Right lung (tissue), 5 donors: Measurements from ENCODE around the gene GPR55. TPM values are rescaled to one million over a fixed set of nuclear protein-coding genes. Genes with fewer than 3 reads are reported as not detected.
"Not testable (repeated sequence)": the region's sequence is repeated elsewhere in the genome, so short reads cannot be mapped to it uniquely, and the experiment has no call there.

Experiments
- DNase-seq, 2 donors: peaks; one replicate each; pipeline ENCODE4 v3.0.0-alpha.2; 2013
- polyA plus RNA-seq, 5 donors: library from polyadenylated mRNA; unstranded; fragments of 120-200 nt; gene quantifications; one replicate each; pipeline versions ENCODE4 v1.2.1 to v1.2.3, GENCODE V29; 2013; ENCODE audit warnings: inconsistent platforms in 1 of 5, low replicate concordance in 1 of 5; ENCODE audit not compliant: insufficient read length in 5 of 5, insufficient read depth in 1 of 5

Gene GPR55
- polyA plus RNA-seq, 5 donors: 0.10 to 0.21 (median 0.17) TPM

DNA sequence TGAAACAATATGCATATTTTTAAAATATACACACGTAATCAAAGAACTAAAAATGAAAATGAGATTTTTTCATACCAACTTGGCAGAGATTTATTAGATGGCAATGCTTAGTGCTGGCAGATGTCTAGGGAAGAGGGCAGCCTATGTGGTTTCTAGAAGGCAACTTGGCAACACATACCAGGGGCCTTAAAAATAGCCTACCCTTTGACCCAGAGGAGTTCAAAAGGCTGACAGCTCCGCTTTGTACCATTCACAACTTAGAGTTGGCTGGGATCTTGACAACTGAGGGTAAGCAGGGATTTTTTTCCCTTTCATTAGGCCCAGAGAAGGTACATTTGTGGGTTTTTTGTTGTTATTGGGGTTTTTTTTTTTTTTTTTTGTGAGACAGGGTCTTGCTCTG is 26.4 kb upstream of the GPR55 start:
- no peak for DNase-seq

DNA sequence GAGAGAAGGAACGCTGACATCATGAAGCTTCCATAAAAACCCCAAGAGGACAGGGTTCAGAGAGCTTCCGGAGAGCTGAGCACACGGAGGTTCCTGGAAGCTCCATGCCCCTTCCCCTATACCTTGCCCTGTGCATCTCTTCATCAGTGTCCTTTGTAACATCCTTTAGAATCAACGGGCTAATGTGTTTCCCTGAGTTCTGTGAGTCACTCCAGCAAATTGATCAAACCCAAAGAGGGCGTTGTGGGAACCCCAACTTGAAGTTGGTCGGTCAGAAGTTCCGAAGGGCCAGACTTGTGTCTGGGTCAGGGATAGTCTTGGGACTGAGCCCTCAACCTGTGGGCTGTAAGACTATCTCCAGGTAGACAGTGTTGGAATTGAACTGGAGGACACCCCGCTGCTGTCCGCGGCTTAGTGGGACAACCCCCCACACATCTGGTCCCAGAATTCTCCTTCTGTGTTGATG is 25.9 kb upstream of the GPR55 start:
- no peak for DNase-seq

DNA sequence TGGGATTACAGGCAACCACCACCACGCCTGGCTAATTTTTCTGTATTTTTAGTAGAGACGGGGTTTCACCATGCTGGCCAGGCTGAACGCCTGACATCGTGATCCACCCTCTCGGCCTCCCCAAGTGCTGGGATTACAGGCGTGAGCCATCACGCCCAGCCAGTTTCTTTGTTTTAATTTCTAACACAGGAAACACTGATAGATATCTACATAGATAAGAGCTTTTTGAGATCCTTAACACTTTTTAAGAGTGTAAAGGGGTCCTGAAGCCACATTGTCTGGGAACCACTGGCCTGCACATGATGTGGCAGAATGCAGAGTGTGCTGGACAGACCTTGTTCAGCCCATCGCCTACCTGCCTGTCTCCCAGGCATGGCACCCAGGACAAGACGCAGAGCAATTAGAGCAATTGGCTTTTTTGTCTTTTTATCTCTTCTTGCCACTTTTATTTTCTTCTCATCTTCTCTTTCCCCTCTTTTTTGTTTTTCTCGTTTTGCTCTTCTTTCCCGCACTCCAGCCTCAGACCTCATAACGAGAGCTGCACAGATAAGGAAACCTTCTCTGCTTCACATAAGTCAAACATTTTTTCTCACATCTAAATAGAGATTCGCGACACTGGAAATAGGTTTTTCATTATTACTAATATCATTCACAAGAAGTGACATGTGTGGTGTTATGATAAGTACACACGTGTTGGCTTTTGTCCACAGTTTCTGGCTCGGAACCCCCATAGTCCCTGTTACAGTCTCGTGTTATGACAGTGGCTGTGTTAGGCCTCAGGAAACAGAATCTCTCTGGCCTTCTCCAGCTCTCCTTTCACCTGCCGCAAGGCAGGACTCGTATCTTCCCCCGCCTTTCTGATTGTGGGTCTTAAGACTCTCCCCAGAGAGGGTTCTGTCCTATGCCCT is 25.2 kb upstream of the GPR55 start:
- DNase-seq: no peak

DNA sequence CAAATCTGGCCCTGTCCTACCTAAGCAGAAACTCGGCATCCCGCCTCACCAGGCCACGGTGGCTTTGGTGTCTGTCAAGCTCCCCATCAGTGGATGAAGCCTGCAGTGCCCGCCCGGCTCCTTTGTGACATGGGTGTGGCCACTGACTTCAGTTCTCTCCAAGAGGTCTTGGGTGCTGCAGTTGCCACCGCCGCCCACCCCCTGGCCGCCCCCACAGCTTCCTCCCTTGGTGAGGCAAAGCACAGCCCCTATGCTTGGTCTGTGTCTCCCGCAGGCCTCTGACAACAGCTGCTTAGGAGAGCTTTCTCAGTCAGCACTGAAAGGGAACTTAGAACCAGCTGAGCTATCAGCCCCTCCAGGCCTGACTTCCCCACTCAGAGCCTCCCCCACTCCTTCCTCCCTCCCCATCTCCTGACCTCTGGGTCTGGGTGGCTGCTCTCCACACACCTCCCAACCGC is 22.9 kb upstream of the GPR55 start:
- no peak for DNase-seq

DNA sequence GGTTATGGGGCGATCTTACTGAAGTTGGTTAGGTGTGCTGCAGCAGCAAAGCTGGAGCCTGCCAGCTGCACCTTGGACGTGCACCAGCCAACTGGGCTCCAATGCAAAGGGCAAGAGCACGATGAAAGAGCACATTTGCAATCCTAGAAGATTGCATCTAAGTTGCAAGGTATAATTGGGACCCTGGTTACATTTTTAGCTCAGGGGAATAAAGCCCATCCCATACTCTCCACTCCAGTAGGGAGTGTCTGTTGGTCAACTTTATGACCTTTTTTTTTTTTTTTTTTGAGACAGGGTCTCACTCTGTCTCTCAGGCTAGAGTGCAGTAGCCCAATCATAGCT is 22.2 kb upstream of the GPR55 start:
- no peak for DNase-seq

DNA sequence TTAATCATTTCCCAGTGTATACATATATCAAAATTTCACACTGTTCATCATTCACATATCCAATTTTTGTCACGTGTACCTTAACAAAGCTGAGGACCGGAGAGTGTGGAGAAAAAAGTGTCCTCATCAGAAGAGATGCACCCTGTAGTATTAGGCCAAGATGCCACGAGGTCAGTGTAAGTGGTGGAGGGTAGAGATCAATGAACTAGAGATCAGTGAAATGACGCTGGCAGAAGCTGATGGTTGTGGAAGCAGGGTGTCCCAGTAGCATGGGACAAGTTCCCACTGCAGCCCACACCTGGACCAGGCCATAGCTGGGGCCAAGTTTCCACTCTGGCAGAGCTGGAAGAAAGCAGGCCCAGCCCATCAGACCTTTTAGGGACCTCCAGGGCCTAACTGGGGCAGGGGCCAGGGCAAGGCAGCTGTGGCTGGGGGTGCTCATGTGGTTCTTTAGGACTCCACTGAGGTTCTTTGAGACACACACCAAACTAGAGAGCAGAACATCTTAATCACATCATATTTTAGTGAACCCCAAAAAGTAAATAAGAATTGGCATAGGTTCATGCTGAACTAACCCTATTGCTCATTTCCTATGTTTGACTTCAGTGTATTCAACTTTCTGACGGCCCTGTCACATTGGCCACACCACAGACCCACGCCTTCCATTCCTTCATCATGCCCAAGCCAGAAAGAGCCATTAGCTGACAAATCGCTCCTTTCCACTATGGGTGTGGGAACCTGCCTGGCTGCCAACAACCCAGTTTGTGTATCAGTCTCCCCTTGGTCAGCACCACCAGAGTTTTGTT is 21.6 kb upstream of the GPR55 start:
- no peak for DNase-seq

DNA sequence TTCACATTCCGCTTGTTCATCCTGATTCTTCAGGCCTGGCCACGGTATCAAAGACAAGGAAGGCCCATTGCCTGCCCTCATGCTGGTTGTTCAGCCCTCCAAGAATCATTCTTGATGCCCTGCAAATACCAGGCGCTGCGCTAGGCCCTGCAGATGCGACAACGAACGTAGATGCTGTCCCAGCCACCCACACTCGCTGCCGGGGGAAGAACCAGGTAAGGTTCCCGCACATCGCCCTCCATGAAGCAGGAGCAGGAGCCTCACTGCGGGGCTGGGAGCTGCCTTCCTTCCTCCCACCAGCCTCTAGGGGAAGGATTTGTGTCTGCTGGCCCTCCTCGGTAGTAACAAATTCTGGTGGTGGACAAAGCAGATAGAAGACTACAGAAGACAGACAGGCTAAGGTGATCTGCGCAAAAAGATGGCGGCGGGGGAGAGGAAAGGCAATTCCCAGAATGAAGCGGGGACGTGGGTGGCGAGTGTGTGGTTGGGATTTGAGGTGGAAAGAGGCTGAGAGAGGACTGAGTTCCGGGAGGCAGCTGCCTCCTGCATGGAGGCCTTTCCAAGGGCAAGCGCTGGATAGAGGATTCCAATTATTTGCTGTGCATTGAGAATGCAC is 19.8 kb upstream of the GPR55 start:
- DNase-seq: no peak

DNA sequence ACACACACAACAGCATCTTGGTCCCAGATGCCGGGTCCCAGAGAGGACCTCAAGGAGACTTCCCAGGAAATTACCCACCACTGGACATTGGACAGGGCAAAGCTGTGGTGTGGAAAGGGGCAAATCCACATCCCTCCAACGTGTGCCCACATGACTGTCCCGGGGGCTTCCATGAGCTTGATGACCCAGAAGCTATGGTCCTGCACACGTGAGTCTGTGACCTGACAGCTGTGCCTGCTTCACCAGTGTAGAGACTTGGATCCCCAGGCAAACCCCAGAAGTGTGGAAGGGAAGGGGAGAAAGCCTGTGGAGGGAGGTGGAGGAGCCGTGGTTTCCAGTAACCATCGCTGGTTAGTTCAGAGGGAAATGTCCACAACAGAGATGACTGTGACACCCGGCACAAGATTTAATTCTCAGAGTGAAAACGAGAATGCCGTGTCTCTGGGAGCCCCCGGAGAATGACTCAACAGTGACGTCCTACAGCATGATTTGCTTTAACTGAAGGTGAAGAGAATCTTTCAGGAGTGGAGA is 19.1 kb upstream of the GPR55 start:
- no peak for DNase-seq

DNA sequence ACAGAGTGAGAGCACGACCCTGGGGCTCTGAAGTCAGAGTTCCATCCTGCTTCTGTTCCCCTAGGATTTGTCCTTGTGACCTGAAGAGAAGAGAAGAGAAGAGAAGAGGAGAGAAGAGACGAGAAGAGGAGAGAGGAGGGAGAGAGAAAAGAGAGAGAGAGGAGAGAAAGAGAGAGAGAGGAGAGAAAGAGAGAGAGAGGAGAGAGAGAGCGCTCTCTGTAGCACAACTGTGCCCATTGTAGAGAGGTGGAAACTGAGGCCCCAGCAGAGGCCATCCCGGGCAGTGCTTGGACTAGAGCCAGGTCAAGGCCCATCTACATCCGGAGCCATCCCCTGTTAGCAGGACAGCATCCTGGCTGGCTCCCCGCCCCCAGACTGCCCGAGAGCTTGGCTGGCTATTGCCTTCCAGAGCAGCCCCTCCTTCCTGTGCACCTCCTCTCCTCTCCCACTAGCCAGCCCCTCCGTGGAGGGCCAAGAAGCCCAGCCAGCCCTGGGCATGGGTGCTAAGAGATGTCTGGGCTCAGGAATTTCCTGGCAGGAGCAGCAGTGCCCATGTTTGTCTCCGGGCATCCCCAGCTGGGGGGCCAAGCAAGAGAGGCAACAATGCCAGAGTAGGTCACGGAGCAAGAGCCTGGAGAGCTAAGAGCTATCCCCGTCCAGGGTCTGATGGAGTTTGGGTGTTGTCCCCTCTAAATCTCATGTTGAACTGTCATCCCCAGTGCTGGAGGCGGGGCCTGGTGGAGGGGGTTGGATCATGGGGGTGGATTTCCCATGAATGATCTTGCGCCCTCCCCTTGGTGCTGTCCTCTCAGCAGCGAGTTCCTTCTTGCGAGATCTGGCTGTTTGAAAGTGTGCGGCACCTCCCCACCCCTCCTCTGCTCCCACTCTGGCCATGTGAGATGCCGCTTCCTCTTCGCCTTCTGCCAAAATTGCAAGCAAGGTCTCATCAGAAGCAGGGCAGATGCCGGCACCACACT is 18.2 kb upstream of the GPR55 start:
- DNase-seq: no peak

DNA sequence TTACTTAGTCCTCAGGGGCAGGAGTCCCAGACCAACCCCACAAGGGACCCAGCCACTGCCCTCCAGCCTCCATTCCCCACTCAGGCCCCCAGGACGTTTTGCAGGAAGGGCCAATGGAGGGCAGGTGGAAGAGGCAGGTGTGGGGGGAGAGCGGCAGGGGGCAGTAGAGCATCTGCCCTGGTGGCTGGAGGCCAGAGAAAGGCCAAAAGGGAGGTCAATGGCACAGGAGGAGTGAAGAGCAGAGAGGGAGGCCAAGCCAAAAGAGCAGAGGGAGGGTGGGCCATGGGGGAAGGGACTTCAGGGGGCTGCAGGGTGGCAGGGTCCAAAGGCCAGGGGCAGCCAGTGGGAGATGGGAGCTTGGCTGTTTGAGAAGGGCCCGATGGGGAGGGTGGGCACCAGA is 17.3 kb upstream of the GPR55 start:
- no peak for DNase-seq

DNA sequence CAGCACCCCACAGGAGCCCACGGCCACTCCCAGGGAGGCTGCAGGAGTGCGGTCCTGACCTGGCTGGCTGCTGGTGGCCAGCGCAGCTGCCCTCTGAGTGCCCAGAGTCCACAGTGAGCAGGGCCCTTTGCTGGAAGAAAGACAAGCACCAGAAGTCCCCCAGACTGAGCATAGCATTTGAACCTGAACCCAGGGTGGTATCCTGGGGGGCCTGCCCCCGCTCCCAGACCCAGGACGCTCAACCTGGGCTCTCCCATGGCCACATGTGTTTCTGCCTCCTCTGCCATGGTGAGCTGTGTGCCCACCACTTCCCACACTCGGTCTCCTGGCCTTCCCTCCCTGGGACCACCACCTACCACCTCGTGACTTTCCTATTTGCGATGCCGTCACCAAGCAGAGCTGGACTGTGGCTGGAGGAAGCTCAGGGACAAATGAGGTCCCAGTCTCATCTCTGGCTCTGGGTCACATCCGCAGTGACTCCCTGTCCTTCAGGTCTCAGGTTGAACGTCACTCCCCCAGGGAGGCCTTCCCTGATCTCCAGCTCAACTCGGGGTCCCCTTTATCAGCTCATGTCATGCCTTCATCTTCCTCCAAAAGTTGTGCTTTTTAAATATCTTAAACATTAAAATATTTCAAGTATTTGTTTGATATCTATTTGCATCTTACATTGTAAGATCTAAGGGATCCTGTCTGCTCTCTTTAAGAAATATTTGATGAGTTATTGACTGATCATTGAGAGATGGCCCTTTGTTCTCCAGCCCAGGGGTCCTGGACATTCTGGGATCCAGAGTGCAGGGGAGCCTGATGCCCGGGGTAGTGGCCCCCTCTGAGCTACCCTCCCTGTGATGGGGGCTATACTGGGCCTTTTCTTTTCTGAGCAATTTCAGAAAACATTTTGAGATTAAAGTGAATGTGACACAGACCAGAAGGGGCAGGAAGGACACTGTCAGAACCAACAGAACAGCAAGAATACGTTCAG is 16.4 kb upstream of the GPR55 start:
- DNase-seq: no peak

DNA sequence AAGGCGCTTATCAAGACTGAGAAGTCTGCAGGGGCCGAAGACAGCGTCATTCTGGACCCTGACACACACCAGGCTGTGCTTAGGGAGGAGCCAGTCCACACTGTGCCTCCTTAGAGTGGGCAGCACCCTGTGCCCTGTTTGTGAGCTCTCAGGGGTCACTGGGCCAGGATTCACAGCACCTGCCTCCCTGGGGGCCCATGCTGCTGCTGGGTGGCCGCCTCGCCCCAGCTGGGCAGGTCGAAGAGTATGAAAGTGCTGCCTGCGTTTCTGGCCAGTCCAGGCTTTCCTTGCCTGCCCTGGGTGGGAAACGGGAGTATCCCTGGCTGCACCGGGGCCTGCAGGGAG is 15.4 kb upstream of the GPR55 start:
- DNase-seq: no peak

DNA sequence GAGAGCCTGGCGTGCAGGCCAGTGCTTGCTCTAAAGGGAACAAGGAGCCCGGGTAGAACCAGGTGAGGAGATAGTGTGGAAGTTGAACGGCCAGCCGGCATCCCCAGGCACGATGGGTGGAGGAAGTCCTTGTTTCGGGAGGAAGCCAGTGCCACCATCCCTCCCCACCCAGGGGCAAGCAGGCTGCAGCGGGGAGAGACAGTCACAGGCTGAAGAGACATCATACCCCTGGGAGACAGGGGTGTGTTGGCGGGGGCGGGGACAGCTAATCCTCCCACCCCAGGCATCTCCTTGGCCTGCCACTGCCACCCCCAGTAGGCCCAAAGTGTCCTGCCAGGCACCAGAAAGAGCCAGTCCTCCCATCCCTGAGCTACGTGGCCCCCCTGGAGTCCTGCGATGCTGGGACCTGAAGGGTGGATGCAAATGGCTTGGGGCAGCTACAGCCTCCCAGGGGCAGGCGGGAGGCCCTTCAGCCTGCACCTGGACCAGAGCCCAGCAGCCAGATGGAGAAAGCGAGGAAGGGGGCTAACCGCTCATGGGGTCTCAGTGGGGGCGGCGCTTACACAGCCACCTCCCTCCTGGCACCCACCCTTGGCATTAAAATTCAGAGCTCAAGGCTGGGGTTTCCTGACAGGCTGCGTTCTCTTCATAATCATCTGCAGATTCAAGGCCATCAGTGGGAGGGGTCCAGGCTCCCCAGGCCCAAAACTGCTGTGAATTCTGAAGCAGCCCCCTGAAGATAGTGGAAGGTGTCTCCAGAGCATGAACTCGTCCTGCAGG is 14.8 kb upstream of the GPR55 start:
- no peak for DNase-seq

DNA sequence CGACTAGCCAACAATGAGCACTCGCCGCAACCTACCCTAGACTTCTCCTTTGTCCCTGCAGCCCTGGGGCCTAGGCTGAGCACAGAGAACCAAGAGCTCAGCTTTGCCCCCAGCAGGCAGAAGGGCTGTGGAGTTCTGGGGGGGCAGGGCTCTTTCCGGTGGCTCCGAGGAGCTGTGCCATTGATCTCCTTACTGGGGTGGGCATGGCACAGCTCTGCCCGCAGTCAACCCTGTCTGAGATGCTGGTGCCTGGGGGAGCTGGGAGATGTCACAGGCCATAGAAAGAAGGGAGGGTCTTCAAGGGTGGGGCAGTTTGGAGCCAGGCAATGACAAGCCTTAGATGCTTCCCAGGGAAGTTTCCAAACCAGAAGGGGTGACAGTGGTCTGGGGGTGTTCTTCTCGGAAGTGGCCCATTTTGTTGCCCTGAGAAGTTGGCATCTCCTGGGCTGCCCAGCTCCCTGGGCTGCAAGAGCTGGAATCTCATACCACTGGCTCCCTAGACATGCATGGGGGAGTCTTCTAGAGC is 14.1 kb upstream of the GPR55 start:
- no peak for DNase-seq

DNA sequence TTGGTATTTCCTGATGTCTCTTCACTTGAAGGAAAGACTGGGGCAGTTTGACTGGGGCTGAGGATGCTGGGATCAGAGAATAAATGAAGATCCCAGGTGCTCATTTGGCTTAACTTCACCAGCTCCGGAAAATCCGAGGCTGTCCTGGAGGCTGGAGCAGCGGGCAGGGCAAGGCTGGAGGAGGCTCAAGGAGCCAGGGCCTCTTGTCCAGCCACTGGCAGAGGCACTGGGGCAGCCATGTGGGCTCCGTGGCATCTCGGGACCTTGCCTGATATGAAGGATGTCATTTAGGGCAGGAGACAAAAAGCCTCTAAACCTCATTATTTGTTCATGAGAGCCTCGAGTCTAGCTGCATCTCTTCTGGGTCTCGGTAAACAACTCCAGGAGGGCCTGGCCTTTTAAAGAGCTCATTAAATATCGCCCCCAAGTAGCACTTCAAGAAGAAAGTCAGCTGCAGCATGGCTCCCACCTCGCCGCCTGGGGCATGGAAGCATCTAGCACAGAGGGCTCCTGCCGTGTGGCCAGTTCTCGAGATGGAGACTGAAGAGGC is 13.5 kb upstream of the GPR55 start:
- no peak for DNase-seq

DNA sequence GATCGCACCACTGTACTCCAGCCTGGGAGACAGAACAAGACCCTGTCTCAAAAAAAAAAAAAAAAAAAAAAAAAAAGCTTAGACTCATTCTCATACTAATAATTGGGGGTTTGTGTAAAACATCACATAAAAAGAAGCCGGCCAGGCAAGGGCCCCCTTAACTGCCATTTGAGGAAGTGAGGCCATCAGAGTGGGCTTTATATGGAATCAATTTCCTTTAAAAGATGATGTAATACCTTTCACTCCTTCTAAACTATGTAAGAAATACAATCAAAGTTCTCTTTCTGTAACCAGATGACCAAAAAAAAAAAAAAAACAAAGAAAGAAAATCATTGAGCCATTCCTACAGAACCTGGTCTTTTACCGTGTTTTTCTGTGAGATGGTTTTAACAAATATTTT is 13.1 kb upstream of the GPR55 start:
- DNase-seq: no peak

DNA sequence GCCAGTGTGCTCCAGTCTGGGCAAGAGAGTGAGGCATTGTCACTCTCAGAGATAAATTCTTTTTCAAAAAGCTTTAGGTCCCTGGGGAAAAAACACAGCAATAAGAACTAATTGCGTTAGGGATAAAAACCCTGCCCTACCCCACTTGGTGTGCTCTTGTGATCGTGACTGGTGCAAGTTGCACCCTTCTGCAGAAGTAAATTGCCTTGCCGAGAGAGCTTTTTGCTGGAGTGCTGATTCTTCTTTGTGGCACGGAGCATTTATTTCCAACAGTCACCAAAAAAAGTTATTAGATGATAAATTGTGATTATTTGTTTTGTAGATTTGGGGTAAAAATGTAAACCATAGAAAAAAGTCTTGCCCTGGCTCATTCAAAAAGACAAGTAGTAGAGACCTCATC is 12.3 kb upstream of the GPR55 start:
- DNase-seq: no peak

DNA sequence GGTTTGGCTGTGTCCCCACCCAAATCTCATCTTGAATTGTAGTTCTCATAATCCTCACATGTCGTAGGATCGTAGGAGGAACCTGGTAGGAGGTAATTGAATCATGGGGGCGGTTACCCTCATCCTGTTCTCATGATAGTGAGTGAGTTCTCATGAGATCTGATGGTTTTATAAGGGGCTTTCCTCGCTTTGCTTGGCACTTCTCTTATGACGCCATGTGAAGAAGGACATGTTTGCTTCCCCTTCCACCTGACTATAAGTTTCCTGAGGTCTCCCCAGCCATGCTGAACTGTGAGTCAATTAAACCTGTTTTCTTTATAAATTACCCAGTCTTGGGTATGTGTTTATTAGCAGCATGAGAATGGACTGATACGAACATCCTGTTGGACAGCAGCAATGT is 11.2 kb upstream of the GPR55 start:
- DNase-seq: not testable (repeated sequence)

DNA sequence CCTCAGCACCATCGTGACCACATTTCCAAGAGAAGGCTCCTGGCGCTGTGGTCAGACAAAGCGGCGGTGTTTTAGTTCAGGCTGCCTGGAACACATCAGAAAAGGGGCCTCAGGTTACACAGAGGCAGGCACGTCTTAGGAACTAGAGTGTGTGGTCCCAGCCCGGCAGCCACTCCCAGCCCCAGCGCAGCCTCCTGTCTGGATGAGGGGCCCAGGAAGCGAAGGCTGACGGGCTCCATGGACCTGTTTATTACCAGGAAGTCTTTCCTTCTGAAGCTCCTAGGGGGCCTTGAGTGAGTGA is 10.0 kb upstream of the GPR55 start:
- no peak for DNase-seq
